WTC11 (cell line): ENCODE measurements around the gene PER1. TPM values are rescaled to one million over a fixed set of nuclear protein-coding genes. Genes with fewer than 3 reads are reported as not detected.

Experiments used
- ATAC-seq: fragments of 200-7000 bp; cut with Tn5 transposase; 2 replicates; pipeline ENCODE4 v1.10.0; 2021; ENCODE audit warnings: mild to moderate bottlenecking, moderate library complexity
- CTCF ChIA-PET: fragments of 300-600 bp; sonication (Branson Sonifier 250); formaldehyde crosslinking; loops from one replicate; lab custom pipeline; 2021; ENCODE audit warnings: antibody characterized with exemption; lab: Charles Lee
- POLR2A ChIA-PET: fragments of 350-600 bp; sonication (Branson Sonifier 250); formaldehyde crosslinking; loops from one replicate; lab custom pipeline; 2021; ENCODE audit warnings: antibody characterized with exemption; lab: Charles Lee
- DNase-seq: peaks from one replicate; pipeline ENCODE4 v3.0.0; 2021; ENCODE audit warnings: low spot score
- H3K27ac Mint-ChIP-seq: 2 replicates; pipeline ENCODE4 v1.8.0; 2021; ENCODE audit warnings: mixed read lengths
- H3K27me3 Mint-ChIP-seq: 2 replicates; pipeline ENCODE4 v1.8.0; 2021; ENCODE audit warnings: low read depth, mild to moderate bottlenecking, moderate library complexity, mixed read lengths
- H3K36me3 Mint-ChIP-seq: 2 replicates; pipeline ENCODE4 v1.8.0; 2021; ENCODE audit warnings: mixed read lengths
- H3K4me1 Mint-ChIP-seq: 2 replicates; pipeline ENCODE4 v1.8.0; 2022; ENCODE audit warnings: mixed read lengths
- H3K4me3 Mint-ChIP-seq: 2 replicates; pipeline ENCODE4 v1.8.0; 2021; ENCODE audit warnings: mild to moderate bottlenecking, moderate library complexity, mixed read lengths
- H3K9me3 Mint-ChIP-seq: 2 replicates; pipeline ENCODE4 v1.8.0; 2021; ENCODE audit warnings: mixed read lengths
- CBFB ChIP-seq: sonication (generic); formaldehyde crosslinking; IDR thresholded peaks from 2 replicates; pipeline ENCODE4 v1.8.1; 2022; ENCODE audit warnings: mild to moderate bottlenecking, low read depth, missing genetic modification reagents
- EMX1 ChIP-seq: fragments of 250-450 bp; sonication (Bioruptor Pico); IDR thresholded peaks from 2 replicates; pipeline ENCODE4 v1.8.0; 2021; ENCODE audit warnings: mild to moderate bottlenecking
- FOXP4 ChIP-seq: sonication (generic); formaldehyde crosslinking; IDR thresholded peaks from 2 replicates; pipeline ENCODE4 v1.8.0; 2022; ENCODE audit warnings: mild to moderate bottlenecking, missing genetic modification reagents
- GABPB1 ChIP-seq: sonication (generic); formaldehyde crosslinking; IDR thresholded peaks from 2 replicates; pipeline ENCODE4 v1.8.1; 2023; ENCODE audit warnings: mild to moderate bottlenecking, missing genetic modification reagents
- IRF2 ChIP-seq: sonication (generic); formaldehyde crosslinking; IDR thresholded peaks from 2 replicates; pipeline ENCODE4 v1.8.0; 2022; ENCODE audit warnings: low read depth, missing genetic modification reagents, borderline replicate concordance
- MXD4 ChIP-seq: fragments of 250-450 bp; sonication (Bioruptor Pico); IDR thresholded peaks from 2 replicates; pipeline ENCODE4 v1.8.0; 2021; ENCODE audit warnings: mild to moderate bottlenecking, moderate library complexity, borderline replicate concordance
- NFYB ChIP-seq: sonication (generic); formaldehyde crosslinking; conservative IDR thresholded peaks from 2 replicates; pipeline ENCODE4 v1.8.0; 2022; ENCODE audit warnings: low read depth, missing genetic modification reagents
- NR3C1 ChIP-seq: sonication (generic); formaldehyde crosslinking; conservative IDR thresholded peaks from 2 replicates; pipeline ENCODE4 v1.8.1; 2023; ENCODE audit warnings: low read depth, mild to moderate bottlenecking, missing genetic modification reagents
- SP1 ChIP-seq: sonication (generic); formaldehyde crosslinking; conservative IDR thresholded peaks from 2 replicates; pipeline ENCODE4 v1.8.1; 2022; ENCODE audit warnings: missing genetic modification reagents
- USF2 ChIP-seq: sonication (generic); formaldehyde crosslinking; IDR thresholded peaks from 2 replicates; pipeline ENCODE4 v1.8.1; 2023; ENCODE audit warnings: mild to moderate bottlenecking, missing genetic modification reagents, moderate library complexity
- ZNF263 ChIP-seq: sonication (generic); formaldehyde crosslinking; IDR thresholded peaks from 2 replicates; pipeline ENCODE4 v1.8.1; 2022; ENCODE audit warnings: low read depth, mild to moderate bottlenecking, moderate library complexity, missing genetic modification reagents
- ZNF416 ChIP-seq: fragments of 250-450 bp; sonication (Bioruptor Pico); IDR thresholded peaks from 2 replicates; pipeline ENCODE4 v1.9.0; 2021; ENCODE audit warnings: mild to moderate bottlenecking, inconsistent platforms
- ZNF532 ChIP-seq: fragments of 250-450 bp; sonication (Bioruptor Pico); IDR thresholded peaks from 2 replicates; pipeline ENCODE4 v1.9.0; 2021; ENCODE audit warnings: mild to moderate bottlenecking, borderline replicate concordance
- total RNA-seq: library from RNA; stranded (reverse); gene quantifications from 3 replicates; pipeline ENCODE4 v1.2.3, GENCODE V29; 2021
- TF ChIP-seq, protein P1 (sequence below): sonication (generic); formaldehyde crosslinking; conservative IDR thresholded peaks from 2 replicates; pipeline ENCODE4 v1.8.1; 2023; ENCODE audit warnings: mild to moderate bottlenecking, low read depth, missing genetic modification reagents, moderate library complexity
- TF ChIP-seq, protein P2 (sequence below): sonication (generic); formaldehyde crosslinking; IDR thresholded peaks from 2 replicates; pipeline ENCODE4 v1.8.0; 2023; ENCODE audit warnings: mild to moderate bottlenecking, missing genetic modification reagents
- TF ChIP-seq, protein P3 (sequence below): sonication (generic); formaldehyde crosslinking; conservative IDR thresholded peaks from 2 replicates; pipeline ENCODE4 v1.8.1; 2022; ENCODE audit warnings: mild to moderate bottlenecking, missing genetic modification reagents
- TF ChIP-seq, protein P4 (sequence below): sonication (generic); formaldehyde crosslinking; IDR thresholded peaks from 2 replicates; pipeline ENCODE4 v1.8.1; 2022; ENCODE audit warnings: mild to moderate bottlenecking, moderate library complexity, missing genetic modification reagents
- TF ChIP-seq, protein P5 (sequence below): fragments of 200-600 bp; IDR thresholded peaks from 2 replicates; pipeline ENCODE4 v1.8.0; 2022; ENCODE audit warnings: antibody characterized with exemption

The PER1 gene
- total RNA-seq, 1 experiment from 2014 or later = 46.9 TPM

DNA sequence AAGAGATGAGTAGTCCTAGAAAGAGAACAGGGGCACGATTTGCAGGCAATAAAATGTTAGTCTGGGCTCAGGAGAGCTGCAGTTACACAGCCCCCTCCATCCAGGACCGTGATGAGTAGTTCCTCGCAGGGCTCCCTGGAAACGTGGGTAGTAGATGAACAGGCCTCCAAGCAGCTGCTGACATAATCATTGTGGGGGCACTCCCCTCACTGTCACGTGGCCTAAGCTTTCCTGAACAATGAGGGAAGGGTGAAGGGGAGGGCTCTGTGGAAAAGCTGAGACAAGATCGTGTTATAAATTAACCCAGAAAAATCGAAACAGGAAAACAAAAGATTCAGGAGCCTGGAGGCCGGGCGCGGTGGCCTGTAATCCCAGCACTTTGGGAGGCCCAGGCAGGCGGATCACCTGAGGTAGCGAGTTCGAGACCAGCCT is 1.3 kb upstream of the PER1 start:
- H3K4me3 Mint-ChIP-seq = peak overlapping the region; percentile 96
- H3K9me3 Mint-ChIP-seq = no peaks in the 10 kb centered on the region
- TF ChIP-seq FOXP4 (no peak), USF2 (CRISPR knock-in tag) (peak; percentile 51), SP1 (CRISPR knock-in tag) (no peak), NR3C1 (CRISPR knock-in tag) (no peak), NFYB (CRISPR knock-in tag) (no peak)
- TF ChIP-seq, protein P1, sequence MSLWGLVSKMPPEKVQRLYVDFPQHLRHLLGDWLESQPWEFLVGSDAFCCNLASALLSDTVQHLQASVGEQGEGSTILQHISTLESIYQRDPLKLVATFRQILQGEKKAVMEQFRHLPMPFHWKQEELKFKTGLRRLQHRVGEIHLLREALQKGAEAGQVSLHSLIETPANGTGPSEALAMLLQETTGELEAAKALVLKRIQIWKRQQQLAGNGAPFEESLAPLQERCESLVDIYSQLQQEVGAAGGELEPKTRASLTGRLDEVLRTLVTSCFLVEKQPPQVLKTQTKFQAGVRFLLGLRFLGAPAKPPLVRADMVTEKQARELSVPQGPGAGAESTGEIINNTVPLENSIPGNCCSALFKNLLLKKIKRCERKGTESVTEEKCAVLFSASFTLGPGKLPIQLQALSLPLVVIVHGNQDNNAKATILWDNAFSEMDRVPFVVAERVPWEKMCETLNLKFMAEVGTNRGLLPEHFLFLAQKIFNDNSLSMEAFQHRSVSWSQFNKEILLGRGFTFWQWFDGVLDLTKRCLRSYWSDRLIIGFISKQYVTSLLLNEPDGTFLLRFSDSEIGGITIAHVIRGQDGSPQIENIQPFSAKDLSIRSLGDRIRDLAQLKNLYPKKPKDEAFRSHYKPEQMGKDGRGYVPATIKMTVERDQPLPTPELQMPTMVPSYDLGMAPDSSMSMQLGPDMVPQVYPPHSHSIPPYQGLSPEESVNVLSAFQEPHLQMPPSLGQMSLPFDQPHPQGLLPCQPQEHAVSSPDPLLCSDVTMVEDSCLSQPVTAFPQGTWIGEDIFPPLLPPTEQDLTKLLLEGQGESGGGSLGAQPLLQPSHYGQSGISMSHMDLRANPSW = no peak
- TF ChIP-seq, all 79 proteins: peak for 1
- Mint-ChIP-seq H3K36me3 (peaks cover 5% of the 10 kb centered on the region), H3K4me1 (peaks cover 16% of the 10 kb centered on the region), H3K27me3 (peaks cover 3% of the 10 kb centered on the region; the same call in 1 of the 2 replicates), H3K27ac (peak overlapping the region; percentile 99)
- POLR2A ChIA-PET = interaction anchor here (0.9 to 1.9 kb wide), 7 partner anchors 13 to 141 kb away, joined by 3 to 7 read pairs (median 5); partner anchors contain the start of genes BORCS6 and SLC25A35
- CTCF ChIA-PET = interaction anchor here (1.0 to 2.0 kb wide), 4 partner anchors 21 to 80 kb away, joined by 3 to 9 read pairs (median 6); partner anchors contain the start of gene AURKB
- ATAC-seq (no peak), DNase-seq (no peak)

DNA sequence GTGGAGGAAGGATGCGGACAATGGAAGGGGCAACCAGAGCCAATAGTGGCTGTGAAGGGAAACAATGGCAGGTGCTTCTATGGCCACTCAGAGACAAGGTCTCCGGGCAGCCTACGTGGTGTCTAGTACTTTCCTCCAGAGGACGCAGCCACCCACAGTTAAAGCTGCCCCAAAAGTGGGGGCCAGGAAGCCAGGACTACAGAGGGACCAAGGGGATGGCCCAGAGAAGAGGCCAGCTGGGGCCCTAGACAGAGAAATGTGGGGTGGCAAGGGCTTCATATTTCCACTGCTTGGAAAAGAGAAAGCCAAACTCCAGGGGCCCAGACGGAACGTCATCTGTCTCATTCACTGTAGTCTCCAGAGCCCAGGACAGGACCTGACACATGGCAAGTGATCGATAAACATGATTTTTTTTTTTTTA is 837 bp upstream of the PER1 start:
- no peaks in the 10 kb centered on the region for H3K9me3 Mint-ChIP-seq
- POLR2A ChIA-PET = interaction anchor here (1.2 to 1.9 kb wide), 5 partner anchors 13 to 57 kb away, joined by 5 to 7 read pairs (median 7); partner anchors contain the start of gene AURKB
- H3K4me1 Mint-ChIP-seq = peaks cover 14% of the 10 kb centered on the region
- no peak for ATAC-seq
- DNase-seq = no peak
- H3K36me3 Mint-ChIP-seq = peaks cover 9% of the 10 kb centered on the region
- CTCF ChIA-PET = interaction anchor here (1.9 kb wide), 1 partner anchor 80 kb away, joined by 9 read pairs; no protein-coding TSS in a partner anchor
- peaks cover 3% of the 10 kb centered on the region; the same call in 1 of the 2 replicates for H3K27me3 Mint-ChIP-seq
- H3K4me3 Mint-ChIP-seq = peak overlapping the region; percentile 96
- H3K27ac Mint-ChIP-seq = peak overlapping the region; percentile 99
- TF ChIP-seq GABPB1 (CRISPR knock-in tag) (no peak), EMX1 (CRISPR knock-in tag) (no peak), ZNF416 (CRISPR knock-in tag) (no peak), IRF2 (CRISPR knock-in tag) (no peak), CBFB (CRISPR knock-in tag) (no peak), MXD4 (CRISPR knock-in tag) (no peak), ZNF532 (CRISPR knock-in tag) (no peak), ZNF263 (CRISPR knock-in tag) (no peak)
- TF ChIP-seq, protein P2, sequence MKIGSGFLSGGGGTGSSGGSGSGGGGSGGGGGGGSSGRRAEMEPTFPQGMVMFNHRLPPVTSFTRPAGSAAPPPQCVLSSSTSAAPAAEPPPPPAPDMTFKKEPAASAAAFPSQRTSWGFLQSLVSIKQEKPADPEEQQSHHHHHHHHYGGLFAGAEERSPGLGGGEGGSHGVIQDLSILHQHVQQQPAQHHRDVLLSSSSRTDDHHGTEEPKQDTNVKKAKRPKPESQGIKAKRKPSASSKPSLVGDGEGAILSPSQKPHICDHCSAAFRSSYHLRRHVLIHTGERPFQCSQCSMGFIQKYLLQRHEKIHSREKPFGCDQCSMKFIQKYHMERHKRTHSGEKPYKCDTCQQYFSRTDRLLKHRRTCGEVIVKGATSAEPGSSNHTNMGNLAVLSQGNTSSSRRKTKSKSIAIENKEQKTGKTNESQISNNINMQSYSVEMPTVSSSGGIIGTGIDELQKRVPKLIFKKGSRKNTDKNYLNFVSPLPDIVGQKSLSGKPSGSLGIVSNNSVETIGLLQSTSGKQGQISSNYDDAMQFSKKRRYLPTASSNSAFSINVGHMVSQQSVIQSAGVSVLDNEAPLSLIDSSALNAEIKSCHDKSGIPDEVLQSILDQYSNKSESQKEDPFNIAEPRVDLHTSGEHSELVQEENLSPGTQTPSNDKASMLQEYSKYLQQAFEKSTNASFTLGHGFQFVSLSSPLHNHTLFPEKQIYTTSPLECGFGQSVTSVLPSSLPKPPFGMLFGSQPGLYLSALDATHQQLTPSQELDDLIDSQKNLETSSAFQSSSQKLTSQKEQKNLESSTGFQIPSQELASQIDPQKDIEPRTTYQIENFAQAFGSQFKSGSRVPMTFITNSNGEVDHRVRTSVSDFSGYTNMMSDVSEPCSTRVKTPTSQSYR (CRISPR knock-in tag) = no peak
- TF ChIP-seq, protein P3, sequence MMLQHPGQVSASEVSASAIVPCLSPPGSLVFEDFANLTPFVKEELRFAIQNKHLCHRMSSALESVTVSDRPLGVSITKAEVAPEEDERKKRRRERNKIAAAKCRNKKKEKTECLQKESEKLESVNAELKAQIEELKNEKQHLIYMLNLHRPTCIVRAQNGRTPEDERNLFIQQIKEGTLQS = no peak
- TF ChIP-seq, protein P4, sequence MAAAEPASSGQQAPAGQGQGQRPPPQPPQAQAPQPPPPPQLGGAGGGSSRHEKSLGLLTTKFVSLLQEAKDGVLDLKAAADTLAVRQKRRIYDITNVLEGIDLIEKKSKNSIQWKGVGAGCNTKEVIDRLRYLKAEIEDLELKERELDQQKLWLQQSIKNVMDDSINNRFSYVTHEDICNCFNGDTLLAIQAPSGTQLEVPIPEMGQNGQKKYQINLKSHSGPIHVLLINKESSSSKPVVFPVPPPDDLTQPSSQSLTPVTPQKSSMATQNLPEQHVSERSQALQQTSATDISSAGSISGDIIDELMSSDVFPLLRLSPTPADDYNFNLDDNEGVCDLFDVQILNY (CRISPR knock-in tag) = no peak
- TF ChIP-seq, protein P5, sequence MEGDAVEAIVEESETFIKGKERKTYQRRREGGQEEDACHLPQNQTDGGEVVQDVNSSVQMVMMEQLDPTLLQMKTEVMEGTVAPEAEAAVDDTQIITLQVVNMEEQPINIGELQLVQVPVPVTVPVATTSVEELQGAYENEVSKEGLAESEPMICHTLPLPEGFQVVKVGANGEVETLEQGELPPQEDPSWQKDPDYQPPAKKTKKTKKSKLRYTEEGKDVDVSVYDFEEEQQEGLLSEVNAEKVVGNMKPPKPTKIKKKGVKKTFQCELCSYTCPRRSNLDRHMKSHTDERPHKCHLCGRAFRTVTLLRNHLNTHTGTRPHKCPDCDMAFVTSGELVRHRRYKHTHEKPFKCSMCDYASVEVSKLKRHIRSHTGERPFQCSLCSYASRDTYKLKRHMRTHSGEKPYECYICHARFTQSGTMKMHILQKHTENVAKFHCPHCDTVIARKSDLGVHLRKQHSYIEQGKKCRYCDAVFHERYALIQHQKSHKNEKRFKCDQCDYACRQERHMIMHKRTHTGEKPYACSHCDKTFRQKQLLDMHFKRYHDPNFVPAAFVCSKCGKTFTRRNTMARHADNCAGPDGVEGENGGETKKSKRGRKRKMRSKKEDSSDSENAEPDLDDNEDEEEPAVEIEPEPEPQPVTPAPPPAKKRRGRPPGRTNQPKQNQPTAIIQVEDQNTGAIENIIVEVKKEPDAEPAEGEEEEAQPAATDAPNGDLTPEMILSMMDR = no peak
